GM18526 (cell line): ENCODE data around the gene TMEM140.

ENCODE experiments used
- POLR2A ChIP-seq: IDR thresholded peaks from 3 replicates; pipeline ENCODE4 v1.6.1; 2011; ENCODE audit not compliant: insufficient read length; ENCODE audit errors: extremely low read depth

TMEM140 gene

GRCh38 chr7:135151132-135151531 is 3.3 kb downstream of the TMEM140 start:
- no peak for TF ChIP-seq POLR2A

GRCh38 chr7:135151533-135151932 is 3.7 kb downstream of the TMEM140 start:
- TF ChIP-seq POLR2A = no peak

- no peak for TF ChIP-seq POLR2A
These were observed 4.6 kb downstream of the TMEM140 start for GRCh38 chr7:135152442-135152841.

- TF ChIP-seq POLR2A = no peak
These were observed 6.9 kb downstream of the TMEM140 start for GRCh38 chr7:135154734-135155133.

GRCh38 chr7:135156290-135156689 is 8.4 kb downstream of the TMEM140 start:
- no peak for TF ChIP-seq POLR2A

- no peak for TF ChIP-seq POLR2A
These were observed 10.3 kb downstream of the TMEM140 start for GRCh38 chr7:135158141-135158655.

GRCh38 chr7:135158874-135159273 is 11.0 kb downstream of the TMEM140 start:
- TF ChIP-seq POLR2A = no peak

- no peak for TF ChIP-seq POLR2A
These were observed 11.7 kb downstream of the TMEM140 start for GRCh38 chr7:135159359-135160085.

- TF ChIP-seq POLR2A = no peak
These were observed 12.4 kb downstream of the TMEM140 start for GRCh38 chr7:135160098-135160857.

- no peak for TF ChIP-seq POLR2A
These were observed 13.2 kb downstream of the TMEM140 start for GRCh38 chr7:135160858-135161653.

GRCh38 chr7:135161669-135162068 is 13.8 kb downstream of the TMEM140 start:
- TF ChIP-seq POLR2A = no peak

- TF ChIP-seq POLR2A = no peak
These were observed 14.6 kb downstream of the TMEM140 start for GRCh38 chr7:135162382-135163001.

GRCh38 chr7:135164357-135165061 is 16.6 kb downstream of the TMEM140 start:
- TF ChIP-seq POLR2A = peak; percentile 12

- no peak for TF ChIP-seq POLR2A
These were observed 18.0 kb downstream of the TMEM140 start for GRCh38 chr7:135165862-135166261.
